MV-4-11 (cell line): ENCODE measurements around the gene MIER2.

Source experiments
- DNase-seq: peaks from one replicate; lab custom pipeline; 2025; lab: John Stamatoyannopoulos, UW

Gene MIER2

DNA sequence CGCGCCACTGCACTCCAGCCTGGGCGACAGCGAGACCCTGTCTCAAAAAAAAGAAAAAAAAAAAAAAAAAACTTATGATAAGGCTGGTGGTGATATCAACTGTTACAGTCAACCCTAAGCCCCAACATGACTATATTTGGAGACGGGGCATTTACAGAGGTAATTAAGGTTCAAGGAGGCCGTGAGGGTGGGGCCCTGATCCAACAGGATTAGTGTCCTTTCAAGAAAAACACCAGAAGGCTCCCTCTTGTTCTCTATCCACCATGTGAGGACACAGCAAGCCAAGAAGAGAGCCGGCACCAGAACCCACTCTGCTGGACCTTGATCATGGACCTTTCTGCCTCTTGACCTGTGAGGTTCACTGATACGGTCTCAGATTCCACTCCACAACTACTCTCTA lies 14.1 kb downstream of the MIER2 start:
- no peak for DNase-seq

DNA sequence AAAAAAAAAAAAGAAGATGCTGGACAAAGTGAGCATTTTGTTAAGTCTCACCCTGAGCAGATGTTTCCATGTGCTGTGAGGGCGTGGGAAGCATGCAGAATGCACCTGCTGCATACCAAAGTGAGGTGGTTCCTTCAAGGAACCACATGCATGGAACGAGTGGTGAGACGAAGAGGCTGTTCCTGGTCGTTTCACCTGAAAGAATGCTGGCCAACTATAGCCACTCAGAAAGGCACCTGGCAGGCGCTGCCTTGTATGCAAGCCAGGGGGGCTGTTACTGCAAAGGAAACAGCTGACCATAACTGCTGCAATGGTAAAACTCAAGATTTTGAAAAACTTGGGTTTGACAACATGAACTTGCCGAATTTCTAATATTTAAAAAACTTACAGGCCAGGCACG lies 14.7 kb downstream of the MIER2 start:
- no peak for DNase-seq

DNA sequence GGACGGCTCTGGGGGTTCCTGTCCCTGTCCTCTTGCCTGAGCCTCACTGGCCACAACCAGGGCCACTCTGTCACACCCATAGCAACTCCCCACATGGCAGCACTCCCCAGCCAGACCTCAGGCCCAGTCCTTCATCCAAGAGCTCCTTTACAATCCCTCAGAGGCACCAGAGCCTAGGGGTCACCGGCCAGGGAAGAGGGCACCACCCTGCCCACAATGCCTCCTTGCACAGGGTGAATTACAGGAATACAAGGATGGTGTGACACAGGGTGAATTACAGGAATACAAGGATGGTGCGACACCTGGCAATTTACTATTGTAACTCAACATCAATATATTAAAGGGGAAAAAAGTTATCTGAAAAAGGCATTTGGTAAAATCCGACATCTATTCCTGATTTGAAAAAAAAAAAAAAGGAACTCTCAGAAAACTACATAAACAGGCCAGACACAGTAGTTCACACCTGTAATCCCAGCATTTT lies 16.5 kb downstream of the MIER2 start:
- DNase-seq = no peak

DNA sequence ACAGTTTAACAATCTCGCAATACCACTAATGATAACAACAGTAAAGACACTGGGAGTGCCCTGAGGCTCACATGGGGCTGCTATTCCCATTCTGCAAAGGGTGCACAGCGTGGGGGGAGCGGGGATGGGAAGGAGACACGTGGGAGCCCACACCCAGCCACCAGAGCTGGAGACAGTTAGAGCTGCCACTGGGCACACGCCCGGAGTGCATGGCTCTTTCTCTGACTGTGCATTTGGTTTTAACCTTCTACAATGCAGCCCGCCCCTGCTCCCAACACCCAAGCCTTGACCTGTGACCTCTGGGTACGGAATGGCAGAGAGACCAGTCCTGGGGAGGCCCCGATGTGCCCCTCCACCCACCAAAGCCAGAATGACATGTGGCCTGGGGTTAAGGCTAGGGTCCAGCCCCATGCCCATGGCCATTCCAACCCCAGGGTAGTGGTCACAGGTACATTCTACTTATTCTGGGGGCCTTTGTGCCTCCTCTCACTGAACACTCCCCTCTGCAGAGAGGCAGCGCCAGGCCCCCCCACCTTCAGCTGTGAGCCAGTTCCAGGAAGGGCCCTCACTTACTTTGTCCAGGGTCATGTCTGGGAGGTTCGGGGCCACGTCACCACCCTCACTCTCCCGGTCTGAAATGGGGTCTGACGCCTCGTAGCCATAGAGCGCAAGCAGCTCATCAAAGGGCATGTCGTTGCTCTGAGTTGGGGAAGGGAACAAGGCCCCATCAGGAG lies 17.1 kb downstream of the MIER2 start:
- no peak for DNase-seq

DNA sequence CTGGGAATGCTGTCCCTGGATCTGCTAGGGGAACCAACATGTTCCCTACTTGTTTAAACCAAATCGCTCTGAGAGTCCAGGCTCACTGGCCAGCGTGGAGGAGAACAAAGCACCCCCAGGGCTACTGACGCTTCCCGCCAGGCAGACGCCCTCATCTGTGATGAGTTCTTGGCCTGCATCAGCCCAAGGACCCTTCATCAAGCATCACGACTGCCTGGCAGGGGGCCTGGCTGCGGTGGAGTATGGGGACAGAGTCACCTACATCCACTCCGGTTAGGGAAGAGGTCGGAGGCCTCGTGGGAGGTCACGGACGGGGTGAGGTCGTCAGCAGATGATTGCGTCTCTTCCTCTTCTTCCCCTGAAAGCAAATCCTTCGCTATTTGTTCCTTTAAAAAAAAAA lies 17.7 kb downstream of the MIER2 start:
- DNase-seq = no peak

DNA sequence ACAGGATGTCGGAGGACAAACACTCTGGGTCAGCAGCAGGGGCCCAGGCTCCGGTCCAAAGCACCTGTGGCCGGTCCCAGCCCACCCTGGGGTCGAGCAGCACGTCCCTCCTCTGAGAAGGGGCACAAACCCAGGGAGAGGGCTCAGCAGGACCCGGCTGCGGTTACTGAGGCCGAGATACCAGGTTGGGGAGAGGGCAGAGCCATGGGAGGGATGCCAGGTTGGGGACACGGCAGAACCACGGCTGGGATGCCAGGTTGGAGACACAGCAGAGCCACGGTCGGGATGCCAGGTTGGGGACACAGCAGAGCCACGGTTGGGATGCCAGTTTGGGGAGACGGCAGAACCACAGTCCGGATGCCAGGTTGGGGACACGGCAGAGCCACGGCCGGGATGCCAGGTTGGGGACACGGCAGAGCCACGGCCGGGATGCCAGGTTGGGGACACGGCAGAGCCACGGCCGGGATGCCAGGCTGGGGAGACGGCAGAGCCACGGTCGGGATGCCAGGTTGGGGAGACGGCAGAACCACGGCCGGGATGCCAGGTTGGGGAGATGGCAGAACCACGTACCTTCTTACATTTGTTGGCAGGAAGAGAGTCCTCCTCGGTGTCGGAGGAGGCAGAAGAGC lies 18.5 kb downstream of the MIER2 start:
- no peak for DNase-seq

DNA sequence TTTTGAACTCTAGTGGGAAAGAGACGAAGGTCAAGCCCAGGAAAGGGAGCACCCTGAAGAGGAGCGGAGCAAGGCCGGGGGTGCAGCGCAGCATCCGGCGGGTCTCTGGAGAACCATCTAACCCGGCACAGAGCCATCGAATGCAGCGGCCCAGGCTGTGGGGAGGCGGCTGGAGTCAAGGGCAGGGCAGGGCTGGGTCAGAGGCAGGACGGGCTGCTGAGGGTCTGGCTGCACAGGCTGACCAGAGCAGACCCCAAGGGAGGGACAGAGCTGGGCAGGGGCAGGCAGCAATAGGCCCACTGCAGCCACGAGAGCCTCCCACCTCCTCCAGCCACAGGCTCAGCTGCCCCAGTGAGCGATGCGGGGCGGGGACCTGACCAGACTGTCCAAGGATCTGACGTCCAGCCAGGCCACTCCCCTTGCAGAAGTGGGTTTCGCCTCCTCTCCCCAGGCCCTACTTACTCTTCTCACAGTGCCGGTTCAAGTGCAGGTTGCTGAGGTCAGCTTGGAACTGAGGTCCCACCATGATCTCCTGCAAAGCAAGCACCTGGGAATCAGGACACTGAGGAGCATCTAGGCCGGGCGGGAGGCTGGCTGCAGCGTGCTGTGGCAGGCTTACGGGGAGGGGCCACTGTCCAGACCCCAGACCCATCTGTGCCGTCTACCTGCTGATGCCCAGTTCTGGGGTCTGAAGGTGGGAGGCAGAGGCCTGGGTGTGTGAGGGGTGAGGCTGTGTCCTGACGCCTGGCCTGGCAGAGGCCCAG lies 19.2 kb downstream of the MIER2 start:
- no peak for DNase-seq

DNA sequence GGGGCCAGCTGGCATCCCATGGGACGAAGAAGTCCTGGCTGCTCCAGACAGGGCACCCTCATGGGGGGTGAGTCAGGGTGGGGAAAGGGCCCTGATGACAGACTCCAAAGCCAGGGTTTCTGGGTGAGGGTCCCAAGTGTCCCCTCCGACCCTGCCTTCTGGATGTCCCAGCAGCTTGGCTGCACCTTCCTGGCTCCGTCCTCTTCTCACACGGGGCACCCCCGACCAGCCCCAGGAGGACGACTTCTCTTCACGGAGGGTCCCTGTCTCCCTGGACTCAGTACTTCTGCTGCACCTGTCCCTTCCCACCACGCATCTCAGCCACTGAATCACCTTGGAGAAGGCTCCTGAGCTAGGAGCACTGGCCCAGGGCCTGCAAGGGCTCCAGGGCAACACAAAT lies 19.9 kb downstream of the MIER2 start:
- no peak for DNase-seq

DNA sequence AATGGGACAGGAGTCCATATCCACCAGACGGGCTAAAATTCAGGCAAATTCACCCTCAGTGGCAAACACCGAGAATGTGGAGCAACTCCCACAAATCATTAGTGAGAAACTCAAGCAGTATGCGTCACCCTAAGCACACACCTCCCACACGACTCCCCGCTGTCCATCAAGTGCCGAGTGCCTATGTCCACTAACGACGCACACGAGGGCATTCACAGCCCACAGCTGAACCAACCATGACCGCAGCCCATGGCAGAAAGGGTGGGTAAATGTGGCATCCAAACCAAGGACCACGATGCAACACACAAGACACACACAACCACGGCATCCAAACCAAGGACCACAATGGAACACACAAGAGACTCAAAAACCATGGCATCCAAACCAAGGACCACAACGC lies 22.0 kb downstream of the MIER2 start:
- DNase-seq = no peak

DNA sequence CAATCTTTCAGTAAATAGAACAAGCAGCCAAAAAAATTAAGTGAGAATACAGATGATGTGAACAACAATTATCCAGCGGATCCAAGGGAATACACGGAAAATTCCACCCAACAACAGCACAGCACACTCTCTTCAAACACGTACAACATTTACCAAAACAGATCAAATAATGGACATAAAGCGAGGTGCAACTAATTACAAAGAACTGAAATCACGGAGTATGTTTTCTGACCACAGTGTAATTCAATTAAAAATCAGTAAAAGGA lies 26.2 kb downstream of the MIER2 start:
- no peak for DNase-seq

DNA sequence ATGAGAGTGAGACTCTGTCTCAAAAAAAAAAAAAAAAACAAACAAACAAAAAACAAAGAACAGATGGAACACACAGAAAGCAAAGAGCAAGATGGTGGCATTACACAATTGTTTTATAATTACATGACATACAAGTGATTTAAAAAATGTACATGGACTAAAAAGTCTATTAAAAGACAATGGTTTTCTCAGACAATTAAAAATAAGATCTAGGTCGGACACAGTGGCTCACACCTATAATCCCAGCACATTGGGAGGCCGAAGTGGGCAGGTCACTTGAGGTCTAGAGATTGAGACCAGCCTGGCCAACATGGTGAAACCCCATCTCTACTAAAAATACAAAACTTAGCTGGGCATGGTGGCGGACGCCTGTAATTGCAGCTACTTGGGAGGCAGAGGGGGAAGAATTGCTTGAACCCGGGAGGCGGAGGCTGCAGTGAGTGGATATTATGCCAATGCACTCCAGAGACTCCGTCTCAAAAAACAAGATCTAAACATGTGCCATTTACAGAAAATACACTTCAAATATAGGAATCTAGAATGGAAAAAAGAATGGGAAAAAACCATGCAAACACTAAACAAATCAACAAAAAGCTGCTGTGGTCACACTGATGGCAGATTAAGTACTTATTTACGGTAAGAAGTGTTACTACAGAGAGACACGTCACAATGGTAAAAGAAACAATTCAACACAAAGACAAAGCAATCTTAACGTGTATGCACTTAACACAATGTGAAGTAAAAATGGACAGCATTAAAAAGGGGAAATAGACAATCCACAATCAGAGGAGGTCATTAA lies 26.7 kb downstream of the MIER2 start:
- no peak for DNase-seq

DNA sequence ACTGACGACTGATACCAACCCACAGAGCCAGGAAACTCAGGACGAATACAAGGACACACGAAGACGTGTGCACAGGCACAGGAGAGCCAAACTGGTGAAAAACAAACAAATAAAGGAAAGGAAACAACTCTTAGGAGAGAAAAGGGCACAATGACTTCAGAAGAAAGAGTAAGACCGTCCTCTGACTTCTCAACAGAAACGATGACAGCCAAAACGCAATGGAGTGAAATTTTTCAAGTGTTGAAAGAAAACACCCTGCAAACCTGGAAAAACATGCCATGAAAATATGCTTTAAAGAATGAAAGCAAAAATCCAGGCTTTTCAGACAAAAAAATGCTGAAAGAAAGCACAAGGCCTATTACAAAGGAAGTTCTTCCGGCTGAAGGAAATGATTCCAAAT lies 28.8 kb downstream of the MIER2 start:
- no peak for DNase-seq

DNA sequence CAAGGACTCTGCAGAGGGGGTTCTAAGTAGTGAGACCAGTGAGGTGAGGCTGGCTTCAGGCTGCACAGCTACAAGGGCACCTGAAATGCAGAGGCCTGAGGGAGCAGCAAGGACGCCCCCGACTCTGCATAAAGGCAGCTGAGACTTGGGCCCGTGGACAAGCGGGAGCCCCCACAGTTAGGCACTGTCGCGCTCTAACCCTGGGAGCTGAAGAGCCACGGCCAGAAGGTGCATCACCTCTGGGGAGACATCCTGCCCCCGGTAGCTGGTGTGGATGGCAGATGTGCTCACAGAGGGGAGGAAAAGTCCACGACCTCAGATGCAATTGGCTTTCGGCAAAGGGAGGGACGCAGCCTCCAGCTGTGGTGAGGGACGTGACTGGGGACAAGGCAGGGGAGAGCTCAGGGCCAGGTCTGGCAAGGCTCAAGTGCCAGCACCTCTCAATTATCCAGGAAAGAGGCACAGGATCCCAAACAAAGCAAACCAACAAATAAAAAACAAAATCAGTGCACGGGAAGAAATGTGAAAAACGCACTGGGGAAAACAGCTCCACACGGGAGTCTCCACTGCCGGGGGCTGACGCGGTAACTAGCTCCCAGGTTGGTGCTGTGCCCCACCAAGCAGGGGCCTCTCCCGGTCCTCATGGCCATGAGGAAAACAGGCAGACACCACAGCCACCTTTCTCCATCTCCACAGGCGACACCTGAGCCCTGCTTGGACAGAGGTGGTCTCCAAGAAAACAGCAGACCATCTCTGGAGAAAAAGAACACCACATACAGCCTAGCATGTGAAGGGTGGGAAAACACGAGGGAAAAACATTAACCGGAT lies 30.4 kb downstream of the MIER2 start:
- DNase-seq = no peak

DNA sequence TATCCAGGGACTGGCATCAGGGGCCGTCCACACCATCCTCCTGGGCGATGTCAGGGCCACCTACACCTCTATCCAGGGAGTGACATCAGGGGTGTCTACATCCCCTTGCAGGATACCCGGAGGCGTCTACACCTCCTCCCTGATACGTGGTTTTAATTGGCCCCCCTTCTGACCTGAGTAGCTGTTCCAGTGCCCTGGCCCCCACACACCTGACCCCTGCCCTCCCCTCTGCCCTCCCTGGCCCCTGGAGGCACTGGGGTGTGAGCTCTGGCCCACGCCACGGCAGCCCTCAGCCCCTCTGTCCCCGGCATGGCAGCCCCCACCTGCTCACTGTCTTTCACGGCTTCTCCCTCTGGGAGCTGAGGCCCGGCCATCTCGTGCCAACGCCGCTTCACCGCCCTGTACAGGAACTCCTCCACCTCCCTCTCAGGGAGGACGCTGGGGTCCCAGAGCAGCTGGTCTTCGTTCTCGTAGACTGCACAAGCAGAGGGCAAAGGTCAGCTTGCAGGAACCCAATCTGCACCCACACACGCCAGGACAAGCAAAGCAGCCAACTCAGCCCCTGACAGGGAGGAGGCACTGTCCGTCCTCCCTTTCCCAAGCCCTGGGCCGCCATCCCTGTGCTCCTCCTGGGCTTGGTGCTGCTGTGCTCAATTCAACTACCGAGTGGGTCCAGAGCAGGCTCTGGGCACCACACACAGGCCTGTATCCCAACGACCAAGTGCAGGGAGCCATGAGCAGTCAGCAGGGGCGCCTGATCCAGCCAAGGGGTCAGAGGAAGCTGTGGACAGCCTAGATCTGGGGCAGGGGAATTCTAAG lies 31.2 kb downstream of the MIER2 start:
- DNase-seq = no peak

DNA sequence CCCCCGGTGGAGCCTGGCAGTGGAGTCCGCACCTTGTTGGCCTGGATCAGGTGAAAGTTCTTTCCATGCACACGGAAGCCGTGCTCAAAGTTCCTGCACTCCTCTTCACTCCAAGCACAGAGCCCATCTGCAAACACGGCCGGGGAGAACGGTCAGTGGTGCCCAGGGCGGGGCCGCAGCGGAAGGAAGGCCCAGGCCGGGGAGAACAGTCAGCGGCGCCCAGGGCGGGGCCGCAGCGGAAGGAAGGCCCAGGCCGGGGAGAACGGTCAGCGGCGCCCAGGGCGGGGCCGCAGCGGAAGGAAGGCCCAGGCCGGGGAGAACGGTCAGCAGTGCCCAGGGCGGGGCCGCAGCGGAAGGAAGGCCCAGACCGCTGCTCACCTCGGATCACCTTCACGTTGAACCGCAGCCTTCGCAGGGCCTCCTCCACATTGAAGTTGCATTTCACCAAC lies 32.8 kb downstream of the MIER2 start:
- DNase-seq = no peak

DNA sequence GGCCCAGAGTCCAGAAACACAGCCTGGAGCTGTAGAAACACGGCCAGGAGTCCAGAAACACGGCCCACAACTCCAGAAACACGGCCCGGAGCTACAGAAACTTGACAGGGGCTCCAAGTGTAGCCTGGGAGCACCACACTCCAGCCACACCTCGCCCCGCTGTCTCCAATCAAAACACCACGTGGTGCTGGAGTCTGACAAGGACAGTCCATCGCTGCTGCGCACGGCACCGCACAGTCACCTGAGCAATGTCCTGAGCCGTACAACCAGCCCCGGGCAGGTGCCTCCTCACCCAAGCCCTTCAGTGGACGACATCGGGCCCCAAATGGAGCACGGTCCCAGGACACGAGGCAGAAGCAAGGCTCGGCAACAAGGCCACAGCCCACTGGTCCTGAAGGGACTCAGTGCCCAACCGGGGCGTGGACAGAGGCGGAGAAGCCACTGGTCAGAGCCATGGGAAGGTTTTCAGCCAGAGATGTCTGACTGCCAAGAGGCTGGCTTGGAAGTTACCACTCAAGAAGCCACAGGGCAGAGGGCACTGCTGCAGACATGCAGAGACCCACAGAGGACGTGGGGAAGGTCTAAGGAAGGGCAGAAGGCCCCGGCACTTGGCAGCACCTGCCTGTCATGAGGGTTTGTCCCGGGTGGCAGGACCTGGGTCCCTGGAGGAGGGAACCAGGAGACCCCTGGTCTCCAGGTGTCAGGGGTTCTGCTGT lies 33.7 kb downstream of the MIER2 start:
- no peak for DNase-seq

DNA sequence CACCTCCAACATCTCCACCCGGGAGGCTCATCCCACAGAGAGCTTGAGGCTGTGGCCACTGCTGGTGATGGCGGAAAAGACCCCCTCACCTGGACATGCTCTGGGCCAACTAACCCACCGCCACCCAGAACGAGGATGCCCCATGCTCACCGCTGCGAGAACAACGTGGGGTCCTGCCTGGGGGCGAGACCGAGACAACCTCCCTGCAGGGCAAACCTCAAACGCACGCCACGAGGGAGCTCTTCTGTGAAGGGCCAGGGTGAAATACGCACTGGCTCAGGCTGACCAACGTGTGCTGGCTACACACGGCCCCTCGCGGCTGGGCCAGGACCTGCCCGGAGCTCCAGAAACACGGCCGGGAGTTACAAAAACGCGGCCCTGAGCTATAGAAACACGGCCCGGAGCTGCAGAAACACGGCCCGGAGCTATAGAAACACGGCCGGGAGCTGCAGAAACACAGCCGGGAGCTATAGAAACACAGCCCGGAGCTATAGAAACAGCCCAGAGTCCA lies 34.4 kb downstream of the MIER2 start:
- DNase-seq = no peak

DNA sequence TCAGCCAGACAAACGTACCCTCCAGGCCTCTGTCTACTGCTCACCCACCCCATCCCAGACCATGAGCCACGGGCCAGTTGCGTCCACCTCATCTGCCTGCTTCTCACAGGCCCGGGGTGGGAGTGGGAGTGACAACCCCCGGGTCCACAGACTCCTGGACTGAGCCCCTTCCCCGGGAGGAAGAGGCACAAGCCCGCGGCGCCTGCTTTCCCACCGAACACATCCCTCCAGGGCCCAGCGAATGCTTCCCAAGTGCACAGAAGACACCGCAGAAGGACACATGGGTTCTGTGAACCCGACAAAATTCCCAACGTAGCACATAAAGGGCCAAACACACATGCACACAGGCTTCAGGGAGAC lies 35.4 kb downstream of the MIER2 start:
- DNase-seq = no peak

DNA sequence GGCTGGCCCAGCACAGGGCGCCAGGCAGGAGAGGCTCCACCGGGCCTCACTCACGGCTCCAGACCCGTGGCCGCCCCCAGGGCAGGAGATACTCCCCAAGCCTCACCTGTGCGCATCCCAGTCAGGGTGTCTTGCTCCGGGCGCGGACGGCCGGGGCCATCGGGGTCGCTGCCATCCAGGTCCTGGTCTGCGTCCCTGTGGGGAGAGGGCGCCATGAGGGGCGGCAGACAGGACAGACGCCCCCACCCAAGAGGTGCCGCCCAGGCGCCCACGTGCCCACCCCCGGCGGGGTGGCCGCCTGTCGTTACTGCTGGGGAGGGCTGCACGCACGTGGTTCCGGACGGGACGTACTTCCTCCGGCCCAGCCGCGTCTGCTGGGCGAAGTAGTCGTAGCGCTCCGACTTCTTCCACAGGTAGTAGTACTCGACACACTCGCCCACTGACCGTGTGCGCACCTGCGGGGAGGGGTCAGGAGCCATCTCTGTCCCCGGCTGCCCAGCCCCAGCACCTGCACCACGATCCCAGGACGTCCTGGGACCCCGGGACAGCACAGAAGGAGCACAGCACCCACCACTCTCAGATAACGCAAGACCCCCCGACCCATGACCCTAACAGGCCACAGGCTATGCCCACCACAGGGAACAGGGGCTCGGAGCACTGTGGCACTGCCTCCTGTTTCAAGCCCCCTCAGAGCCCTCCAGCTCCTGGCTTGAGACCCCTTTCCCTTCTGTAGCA lies 36.0 kb downstream of the MIER2 start:
- DNase-seq = no peak
